GM21825 (cell line): ENCODE data around the gene RGS14.

Experiments used
- ATAC-seq: cut with Tn5 transposase; IDR thresholded peaks from one replicate; pipeline ENCODE4 v1.9.1; 2021; ENCODE audit warnings: mild to moderate bottlenecking, moderate library complexity; ENCODE audit not compliant: unreplicated experiment

Gene RGS14

GRCh38 chr5:177377851-177378776, 20.4 kb downstream of the RGS14 start:
- no peak for ATAC-seq

- ATAC-seq = peak; percentile 48
Measured at GRCh38 chr5:177378884-177379883, 21.5 kb downstream of the RGS14 start.

GRCh38 chr5:177380805-177381126, 23.0 kb downstream of the RGS14 start:
- no peak for ATAC-seq

- no peak for ATAC-seq
Measured at GRCh38 chr5:177382423-177383029, 24.8 kb downstream of the RGS14 start.

- ATAC-seq = no peak
Measured at GRCh38 chr5:177383181-177383580, 25.5 kb downstream of the RGS14 start.

- ATAC-seq = no peak
Measured at GRCh38 chr5:177384134-177384533, 26.4 kb downstream of the RGS14 start, which contains the start of gene SLC34A1. Gene SLC34A1, plus strand, starts transcription at chr5:177384434. Its CDS starts 1,308 bp downstream, at chr5:177385742.

GRCh38 chr5:177385720-177386119, 28.0 kb downstream of the RGS14 start:
- no peak for ATAC-seq

DNA sequence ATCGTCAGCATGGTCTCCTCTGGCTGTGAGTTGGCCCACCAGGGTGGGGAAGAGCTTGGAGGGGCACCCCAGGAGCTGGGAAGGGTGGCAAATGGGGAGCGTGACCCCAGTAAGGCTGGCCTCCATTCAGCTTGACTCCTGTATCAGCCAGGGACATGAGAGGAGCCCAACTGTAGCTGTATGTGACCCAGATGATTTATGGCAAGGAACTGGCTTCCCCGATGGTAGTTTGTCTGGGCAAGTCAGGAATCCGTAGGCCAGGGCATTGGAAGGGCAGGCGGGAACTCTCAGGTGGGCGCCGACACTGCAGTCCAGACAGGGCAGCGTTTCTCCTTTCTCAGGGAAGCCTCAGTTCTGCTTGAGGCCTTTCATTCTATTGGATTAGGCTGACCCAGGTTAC, 28.8 kb downstream of the RGS14 start:
- no peak for ATAC-seq

- ATAC-seq = no peak
Measured at GRCh38 chr5:177387405-177387804, 29.7 kb downstream of the RGS14 start.

- no peak for ATAC-seq
Measured at GRCh38 chr5:177388521-177389052, 30.9 kb downstream of the RGS14 start.

DNA sequence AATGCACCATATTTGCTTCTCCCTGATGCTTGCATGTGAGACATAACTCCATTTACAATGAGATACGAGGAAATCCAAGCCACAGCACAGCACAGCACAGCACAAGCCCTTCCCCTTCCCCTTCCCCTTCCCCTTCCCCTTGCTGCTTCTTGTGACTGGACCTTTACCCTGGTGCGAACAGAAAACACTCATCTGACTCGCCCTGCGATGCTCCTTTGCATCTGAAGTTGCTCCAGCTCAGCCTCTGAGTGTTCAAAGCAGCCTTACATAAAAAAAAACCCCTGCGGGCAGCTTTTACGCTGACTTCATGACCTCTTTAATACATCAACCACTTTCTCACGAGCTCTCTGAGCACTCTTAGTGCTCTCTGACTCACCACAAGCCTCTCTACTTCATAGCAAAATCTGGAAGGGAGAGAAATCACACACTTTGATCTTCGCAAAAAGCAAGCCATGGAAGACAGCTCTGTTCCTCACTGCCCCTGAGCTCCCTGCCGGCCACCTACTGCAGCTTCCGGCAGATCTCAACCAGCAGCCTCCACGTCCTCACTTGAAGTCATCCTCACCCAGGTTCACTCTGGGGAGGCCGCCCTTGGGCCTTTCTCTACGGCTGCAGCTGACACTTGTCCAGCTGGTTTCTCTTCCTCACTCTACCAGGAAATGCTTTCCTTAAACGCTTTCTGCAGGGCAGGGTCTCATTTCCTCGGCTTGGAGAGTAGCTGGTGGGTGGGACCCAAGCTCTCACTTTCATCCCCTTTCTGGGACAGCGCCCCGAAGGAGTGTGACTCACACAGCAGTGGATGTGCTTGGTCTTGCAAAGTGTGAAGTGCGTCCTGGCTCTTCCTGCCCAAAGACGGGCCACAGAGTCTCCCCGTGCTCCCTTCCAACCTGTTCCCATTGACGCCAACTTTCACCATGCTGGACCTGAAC, 31.8 kb downstream of the RGS14 start:
- peak; percentile 37 for ATAC-seq

DNA sequence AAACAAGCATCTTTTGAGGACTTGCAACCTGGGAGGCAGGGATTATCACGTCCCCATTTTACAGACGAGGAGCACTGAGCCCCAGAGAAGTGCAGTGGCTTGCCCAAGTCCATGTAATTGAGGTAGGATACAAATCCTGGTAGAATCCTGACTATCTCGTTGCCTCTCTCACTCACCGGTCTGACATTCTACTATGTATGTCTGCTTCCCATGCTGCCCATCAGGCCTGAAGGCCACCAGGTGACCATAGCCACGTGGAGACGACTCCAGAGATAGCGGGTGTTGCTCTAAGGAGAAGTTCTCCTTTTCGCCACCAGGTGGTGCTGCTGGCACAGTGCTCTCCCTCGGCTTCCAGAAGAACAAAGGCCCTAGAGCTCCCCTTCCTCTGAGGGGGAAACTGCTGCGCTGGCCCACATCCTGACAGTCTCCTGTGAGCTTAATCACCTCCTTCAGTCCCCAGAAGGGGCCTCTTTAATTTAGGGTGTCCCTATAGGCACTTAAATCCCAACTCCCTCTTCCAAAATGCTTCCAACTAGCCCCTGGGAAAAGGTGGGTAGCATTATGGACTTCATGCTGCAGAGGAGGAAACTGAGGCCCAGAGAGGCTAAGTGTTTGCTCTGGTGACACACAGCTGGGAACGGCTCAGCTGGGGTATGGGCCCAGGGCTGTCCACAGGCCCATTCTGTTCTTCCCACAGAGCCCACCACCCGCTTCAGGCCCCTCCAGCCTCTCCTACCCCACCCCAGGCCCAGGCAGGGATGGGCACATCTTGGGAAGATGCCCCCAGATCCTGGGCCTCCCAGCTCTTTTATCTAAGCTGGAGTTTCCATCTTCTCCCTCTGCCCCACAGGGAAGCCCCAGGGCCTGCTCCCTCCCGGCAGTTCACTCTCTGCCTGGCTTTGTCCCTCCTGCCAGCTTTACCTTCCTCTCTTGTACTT, 32.9 kb downstream of the RGS14 start:
- peak; percentile 61 for ATAC-seq

GRCh38 chr5:177392765-177393164, 35.0 kb downstream of the RGS14 start:
- no peak for ATAC-seq

GRCh38 chr5:177393206-177393765, 35.6 kb downstream of the RGS14 start:
- no peak for ATAC-seq

DNA sequence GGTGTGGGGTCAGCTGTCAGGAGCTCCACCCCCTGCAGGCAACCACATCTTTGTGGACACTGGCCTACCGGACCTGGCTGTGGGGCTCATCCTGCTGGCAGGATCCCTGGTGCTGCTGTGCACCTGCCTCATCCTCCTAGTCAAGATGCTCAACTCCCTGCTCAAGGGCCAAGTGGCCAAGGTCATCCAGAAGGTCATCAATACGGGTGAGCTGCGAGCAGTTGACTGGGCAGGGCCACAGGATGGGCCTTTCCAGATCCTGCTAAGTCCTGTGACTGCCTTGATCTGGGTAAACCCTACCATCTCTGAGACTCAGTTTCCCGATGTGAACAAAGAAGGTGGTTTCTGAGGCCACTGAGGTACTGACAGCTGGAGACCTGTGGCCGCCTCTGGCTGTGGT, 36.3 kb downstream of the RGS14 start:
- ATAC-seq = no peak

GRCh38 chr5:177396078-177396477, 38.4 kb downstream of the RGS14 start:
- no peak for ATAC-seq

DNA sequence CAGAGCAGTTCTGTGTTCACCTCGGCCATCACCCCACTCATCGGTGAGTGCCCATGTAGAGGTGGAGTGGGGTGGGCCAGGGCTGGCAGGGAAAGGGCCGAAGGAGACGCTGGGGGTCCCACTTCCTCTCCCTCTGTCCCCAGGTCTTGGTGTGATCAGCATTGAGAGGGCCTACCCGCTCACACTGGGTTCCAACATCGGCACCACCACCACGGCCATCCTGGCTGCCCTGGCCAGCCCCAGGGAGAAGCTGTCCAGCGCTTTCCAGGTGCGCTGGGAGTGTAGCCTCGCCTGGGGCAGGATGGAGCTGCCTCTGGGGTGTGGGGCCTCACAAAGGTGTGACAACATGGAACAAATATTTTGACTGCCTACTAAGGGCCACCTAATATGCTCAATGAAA, 39.1 kb downstream of the RGS14 start:
- ATAC-seq = no peak

- no peak for ATAC-seq
Measured at GRCh38 chr5:177397875-177398390, 40.2 kb downstream of the RGS14 start.
